ENCODE results near the gene MBOAT1.
"Not testable (repeated sequence)": the region's sequence is repeated elsewhere in the genome, so short reads cannot be mapped to it uniquely, and the experiment has no call there.

The MBOAT1 gene

DNA sequence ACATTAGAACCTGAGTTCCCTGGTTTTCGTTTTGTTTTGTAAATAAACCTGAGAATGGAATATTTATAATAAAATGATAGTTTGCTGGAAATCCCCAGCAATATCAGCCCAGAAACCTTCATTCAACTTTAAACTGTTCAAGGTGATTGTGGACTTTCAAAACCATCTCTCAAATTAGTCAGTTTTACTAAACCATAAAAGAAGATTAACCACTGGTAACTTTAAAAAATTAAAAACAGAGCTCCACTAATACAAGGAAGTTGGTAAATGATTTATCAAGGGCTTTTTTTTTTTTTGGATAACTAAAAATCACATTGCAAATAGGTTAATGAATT, 10.0 kb downstream of the MBOAT1 start:
- DNase-seq = no peak

DNA sequence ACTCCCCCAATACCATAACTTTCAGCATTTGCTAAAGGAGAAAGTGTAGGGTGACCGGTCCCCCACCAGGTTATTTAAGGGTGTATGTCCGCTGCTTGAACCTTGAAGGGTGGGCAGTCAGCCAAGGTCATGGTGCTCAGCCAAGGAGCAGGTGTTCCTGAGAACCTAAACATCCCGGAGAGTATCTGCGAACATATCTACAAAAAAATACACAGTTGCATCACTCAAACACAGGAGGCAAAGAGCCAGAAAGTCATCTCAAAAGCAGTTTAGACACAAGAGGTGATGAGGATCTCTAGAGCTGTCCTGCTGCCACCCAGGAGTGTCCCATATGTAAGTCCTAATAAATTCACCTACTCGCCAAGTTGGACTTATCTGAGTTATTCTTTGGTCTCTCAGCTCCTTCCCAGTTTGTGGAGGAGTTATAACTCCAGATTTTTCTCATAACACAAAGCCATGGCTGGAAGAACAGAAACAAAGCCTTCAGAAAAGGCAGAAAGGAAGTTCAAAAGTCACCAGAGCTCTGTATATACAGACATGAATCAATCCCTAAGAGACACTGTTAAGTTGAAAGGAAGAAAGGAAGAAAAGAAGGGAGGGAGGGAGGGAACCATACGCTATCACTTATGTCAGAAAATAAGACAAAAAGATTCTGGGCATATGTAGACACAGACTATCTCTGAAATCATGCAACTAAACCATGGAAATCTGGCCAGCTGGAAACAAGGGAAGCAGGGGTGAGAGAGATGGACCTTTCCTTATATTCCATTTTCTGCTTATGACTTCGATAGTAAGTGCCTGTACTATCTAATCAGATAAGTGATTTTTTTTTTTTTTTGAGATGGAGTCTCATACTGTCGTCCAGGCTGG, 11.3 kb downstream of the MBOAT1 start:
- DNase-seq = no peak

DNA sequence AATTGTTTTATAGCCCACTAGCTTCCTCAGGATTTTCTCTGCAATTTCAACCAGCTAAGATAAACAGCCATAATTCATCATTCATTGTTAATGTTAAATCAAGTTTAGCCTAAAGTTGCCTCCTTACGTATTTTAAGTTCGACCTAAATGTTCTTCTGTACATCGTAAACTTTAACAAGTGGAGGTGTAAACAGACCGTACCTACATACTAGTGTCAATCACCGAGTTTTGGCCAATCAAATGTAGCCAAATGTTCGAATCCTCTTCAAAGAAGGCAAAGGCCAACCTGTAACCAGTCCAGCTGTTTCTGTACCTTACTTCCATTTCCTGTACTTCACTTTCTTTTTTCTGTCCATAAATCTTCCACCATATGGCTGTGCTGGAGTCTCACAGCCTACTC, 13.5 kb downstream of the MBOAT1 start:
- DNase-seq = no peak

DNA sequence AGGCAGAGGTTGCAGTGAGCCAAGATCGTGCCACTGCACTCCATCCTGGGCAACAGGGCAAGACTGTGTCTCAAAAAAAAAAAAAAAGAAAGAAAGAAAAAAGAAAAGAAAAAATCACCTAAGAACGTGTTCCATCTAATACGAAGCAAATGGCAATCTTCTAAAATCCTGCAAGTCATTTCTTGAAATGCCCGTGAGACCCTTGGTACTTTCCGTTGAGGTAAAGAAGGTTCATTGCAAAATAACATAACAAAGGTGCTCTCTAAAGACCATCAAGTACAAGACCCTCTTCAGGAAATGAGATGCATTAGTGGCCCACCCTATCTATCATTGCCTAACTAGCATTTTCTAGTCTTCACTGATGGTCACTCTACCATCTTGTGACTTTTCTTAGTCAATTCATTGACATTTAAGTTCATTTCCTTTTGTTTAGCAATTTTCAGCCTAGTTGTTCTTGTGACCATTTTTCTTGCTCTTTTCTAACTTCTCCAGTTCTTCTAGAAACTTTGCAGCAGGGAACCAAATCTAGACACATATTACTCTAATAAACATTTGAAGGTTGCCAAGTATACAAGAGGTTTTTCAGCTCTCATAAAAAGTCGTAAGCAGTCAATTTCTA, 14.0 kb downstream of the MBOAT1 start:
- no peak for DNase-seq

DNA sequence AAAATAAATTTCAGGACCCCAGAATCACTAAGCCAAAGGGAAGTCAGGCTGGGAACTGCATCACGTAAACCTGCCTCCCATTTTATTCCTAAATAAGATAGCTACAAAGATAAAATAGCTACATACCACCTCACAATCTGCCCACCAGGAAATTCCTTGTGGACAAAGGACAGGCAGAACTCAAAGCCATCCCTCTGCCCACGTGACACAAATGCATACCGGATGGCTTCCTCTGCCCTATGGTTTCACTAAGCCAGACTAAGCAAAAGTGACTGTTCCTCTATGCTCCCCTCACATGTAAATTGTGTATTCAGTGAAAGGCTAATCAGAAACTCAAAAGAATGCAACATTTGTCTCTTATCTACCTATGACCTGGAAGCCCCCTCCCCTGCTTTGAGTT, 15.0 kb downstream of the MBOAT1 start:
- DNase-seq = no peak

DNA sequence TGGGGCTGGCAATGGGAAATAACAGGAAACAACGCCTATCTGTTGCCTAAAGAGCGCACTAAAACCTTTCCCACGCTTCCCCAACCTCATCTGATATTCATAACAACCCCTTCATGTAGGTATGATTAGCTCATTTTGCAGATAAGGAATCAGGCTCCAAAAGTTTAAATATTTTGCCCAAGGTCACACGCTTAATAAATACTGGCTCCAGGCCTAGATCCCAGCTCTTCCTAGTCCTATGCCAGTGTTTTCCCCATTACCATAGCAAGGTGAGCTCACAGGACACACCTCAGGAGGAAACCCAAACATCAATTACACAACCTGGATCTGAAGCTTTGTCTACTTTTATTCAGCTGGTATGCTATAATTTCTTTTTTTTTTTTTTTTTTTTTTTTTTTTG, 19.6 kb downstream of the MBOAT1 start:
- no peak for DNase-seq

DNA sequence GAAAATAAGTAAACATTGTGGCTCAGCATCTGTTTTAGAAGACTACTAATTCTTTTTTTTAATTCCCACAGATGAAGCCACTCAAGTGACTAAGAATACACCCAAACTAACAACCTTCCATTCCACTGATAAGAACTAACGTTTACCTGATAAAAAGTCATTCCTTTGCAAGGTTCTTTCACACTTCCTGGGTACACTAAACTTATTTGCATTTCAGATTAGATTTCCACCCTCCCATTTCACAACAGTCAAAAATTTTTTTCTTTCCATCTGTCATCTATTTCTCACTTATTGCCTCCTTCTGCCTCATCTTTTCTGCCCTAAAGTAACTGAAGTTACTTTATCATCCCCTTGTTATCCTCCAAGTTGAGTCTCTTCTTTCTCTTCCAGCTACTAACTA, 20.3 kb downstream of the MBOAT1 start:
- DNase-seq = no peak

DNA sequence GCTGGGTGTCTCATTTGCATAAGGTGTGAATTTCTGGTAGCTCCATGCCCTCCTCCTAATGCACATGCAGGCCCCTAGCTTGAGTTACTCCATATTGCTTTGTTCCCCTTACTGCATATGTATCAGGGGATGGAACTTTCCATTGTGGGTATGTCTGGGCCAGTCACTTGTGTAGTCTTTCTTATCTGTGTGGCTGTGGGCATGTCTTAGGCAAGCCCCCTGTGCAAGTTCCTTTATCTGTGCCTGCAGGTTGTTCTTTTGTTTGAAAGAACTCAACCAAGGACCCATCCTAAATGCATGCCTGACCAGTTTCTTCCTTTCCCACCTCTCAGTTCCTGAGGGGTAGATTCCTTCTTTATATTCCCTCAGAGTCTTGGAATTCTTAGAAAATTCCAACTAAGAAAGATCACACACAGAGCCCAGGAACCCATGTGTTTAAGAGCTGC, 23.6 kb downstream of the MBOAT1 start:
- DNase-seq = no peak

DNA sequence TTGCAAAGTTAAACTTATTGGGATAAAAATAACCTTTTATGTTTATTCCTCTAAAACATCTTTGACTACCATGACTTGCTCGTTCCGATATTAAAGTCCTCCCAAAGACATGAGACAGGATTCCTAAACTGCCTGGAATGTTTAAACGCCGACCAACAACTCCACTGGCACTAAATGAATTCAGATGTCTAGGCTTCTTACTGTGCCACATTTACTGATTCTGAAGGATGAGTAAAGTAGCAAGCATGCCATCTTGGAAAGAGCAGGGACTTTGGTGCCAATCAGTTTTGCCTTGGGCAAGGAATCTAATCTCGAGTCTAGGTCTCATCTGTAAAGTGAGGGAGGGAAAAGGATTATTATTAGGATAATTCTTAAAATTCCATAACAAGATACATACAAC, 25.3 kb downstream of the MBOAT1 start:
- DNase-seq = no peak

DNA sequence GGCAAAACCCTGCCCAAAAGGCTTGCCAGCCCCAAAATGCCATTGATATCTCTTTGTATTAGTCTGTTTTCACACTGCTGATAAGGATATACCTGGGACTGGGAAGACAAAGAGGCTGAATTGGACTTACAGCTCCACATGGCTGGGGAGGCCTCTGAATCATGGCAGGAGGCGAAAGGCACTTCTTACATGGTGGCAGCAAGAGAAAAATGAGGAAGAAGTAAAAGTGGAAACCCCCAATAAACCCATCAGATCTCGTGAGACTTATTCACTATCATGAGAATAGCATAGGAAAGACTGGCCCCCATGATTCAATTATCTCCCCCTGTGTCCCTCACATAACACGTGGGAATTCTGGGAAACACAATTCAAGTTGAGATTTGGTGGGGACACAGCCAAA, 28.6 kb downstream of the MBOAT1 start:
- no peak for DNase-seq

DNA sequence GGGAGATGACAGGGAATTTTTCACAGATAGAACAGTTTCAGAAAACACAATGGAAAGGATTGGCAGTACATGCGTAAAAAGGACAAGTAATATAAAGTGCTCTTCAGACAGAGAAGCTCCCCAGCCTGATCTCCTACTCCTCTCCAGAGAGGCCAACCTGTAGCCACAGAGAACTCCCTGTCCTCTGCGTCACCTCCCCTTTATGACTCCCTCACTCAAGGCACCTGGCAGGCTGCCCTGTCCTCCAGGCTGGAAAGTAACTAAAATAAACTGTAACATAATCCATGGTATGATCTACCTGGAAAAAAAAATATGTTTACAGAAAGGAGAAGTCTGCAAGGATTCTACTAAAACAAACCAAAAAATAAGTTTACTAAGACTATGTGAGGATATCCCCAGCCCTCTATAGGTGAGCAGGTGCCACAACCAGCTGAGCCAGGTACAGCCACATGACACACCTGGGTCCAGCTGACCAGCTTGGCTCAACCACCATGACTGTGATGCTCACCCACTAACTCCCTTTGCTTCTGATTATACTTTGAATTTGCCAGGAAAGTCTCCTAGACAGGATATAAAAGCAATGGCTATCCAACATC, 29.2 kb downstream of the MBOAT1 start:
- DNase-seq = no peak

DNA sequence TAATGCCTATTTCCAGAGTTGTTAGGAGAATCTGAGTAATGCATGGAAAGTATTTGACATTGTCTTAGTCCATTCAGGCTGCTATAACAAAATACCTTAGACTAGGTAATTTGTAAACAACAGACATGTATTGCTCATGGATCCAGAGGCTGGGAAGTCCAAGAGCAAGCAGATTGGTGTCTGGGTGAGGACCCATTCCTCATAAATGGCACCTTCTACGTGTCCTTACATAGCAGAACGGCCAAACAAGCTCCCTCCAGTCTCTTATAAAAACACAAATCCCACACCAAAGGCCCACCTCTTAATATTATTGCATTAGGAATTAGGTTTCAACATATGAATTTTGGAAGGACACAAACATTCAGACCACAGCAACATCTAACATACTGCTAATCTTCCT, 30.2 kb downstream of the MBOAT1 start:
- no peak for DNase-seq

DNA sequence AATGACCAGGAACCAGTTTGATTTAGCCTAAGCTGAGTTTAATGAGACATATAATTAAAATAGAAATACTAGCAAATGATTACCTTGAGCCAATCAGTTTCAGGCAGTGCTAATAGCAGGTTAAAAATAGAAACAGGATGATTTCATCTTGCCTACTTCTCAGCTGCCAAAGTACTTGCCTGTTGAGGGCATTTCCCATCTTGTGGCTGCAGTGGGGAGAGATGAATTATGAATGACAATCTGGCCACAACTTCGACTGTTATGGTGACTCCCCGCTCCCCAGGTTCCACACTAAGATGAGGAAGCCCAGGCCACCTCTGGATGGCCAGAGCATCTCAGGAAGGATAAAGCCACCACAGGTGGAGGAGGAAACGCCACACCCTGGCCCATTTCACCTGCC, 31.3 kb downstream of the MBOAT1 start:
- no peak for DNase-seq

DNA sequence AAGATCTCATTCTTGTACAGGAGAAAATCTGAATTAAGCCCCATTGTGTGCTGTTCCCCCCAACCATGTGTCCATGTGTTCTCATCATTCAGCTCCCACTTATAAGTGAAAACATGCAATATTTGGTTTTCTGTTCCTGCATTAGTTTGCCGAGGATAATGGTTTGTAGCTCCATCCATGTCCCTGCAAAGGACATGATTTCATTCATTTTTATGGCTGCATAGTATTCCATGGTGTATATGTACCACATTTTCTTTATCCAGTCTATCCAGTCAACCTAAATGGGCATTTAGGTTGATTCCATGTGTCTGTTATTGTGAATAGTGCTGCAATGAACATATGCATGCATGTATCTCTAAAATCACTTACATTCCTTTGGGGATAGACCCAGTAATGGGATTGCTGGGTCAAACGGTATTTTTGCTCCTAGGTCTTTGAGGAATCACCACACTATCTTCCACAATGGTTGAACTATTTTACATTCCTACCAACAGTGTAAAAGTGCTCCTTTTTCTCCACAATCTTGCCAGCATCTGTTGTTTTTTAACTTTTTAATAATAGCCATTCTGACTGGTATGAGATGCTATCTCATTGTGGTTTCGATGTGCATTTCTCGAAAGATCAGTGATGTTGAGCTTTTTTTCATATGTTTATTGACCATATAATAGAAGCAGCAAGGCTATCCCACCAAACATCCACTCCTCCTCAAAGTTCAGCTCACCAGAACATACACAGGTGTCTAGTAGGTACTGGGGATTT, 32.8 kb downstream of the MBOAT1 start:
- not testable (repeated sequence) for DNase-seq

DNA sequence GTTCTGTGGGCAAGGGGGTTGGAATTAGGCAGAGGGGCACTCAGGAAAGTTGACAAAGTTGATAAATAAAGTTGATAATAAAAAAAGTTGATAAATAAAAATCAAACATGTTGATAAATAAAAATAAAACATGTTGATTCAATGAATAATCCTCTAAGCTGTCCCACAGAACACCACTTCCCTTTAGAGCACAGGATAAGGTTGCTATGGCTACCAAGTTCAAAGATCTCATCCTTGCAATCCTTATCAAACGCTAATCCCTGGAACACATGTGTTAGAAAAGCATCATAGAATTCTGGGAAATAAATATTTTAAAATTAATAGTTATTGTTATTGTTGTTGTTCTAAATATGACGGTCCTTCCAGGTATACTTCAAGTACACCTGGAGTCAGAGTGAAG, 33.9 kb downstream of the MBOAT1 start:
- DNase-seq = no peak

DNA sequence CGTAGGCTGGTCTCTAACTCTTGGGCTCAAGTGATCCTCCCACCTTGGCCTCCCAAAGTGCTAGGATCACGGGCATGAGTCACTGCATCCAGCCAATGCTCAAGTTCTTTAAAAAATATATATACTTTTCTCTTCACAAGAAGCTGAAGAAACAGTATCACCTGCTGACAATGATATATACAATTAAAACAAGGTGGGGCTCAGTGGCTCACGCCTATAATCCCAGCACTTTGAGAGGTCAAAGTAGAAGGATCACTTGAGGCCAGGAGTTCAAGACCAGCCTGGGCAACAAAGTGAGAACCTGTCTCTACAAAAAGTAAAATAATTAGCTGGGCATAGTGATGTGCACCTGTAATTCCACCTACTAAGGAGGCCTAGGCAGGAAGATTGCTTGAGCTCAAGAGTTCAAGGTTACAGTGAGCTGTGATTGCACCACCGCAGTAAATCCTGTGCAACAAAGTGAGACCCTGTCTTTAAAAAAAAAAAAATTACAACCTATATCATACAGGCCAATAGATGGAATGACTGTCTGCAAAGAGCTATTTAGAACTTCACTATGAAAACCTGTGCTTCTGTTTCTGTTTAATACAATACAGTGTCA, 36.4 kb downstream of the MBOAT1 start:
- DNase-seq = no peak

DNA sequence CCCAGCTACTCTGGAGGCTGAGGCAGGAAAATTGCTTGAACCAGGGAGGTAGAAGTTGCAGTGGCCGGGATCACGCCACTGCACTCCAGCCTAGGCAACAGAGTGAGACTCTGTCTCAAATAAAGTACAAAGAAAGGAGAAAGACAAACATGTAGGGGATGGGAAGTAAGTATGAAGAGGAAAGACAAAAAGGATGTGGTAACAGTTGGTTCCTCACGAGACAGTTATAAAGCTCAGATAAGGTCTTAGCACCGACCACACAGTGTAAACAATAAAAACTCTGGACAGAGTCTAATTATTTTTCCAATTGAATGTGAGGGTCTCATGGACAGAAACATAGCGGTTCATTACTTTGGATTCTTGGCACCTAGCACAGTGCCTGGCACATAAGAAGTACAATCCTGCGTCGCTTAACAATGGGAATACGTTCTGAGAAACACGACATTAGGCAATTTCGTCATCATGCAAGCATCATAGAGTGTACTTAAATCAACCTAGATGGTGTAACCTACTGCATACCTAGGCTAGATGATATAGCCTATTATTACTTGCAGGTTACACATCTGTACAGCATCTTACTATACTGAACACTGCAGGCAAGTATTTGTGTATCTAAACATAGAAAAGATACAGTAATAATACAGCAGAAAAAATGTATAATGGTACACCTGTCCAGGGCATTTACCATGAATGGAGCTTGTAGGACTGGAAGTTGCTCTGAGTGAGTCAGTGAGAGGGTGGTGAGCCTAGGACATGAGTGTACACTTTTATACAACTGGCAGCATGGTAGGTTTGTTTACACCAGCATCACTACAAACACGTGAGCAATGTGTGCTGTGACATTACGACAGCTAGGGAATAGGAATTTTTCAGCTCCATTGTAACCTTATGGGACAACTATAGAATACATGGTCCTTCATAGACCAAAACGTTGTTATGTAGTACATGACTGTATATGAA, 38.2 kb downstream of the MBOAT1 start:
- DNase-seq = no peak

DNA sequence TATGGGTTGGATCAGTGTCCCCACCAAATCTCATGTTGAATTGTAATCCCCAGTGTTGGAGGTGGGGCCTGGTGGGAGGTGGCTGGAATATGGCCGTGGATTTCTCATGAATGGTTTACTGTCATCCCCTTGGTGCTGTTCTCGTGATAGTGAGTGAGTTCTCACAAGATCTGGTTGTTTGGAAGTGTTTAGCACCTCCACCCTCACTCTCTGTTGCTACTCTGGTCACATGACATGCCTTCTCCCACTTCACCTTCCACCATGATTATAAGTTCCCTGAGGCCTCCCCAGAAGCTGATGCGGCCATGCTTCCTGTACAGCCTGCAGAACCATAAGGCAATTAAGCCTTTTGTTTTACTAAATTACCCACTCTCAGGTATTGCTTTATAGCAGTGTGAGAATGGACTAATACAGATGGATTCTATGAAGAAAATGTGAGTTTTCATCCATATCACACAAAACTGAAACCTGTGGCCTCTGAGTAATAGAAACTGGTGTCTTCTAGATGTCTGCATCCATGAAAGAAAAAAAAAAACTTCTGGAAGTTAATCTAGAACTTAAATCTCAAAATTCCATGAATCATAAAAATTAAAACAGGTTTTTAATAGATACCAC, 39.3 kb downstream of the MBOAT1 start:
- no peak for DNase-seq

DNA sequence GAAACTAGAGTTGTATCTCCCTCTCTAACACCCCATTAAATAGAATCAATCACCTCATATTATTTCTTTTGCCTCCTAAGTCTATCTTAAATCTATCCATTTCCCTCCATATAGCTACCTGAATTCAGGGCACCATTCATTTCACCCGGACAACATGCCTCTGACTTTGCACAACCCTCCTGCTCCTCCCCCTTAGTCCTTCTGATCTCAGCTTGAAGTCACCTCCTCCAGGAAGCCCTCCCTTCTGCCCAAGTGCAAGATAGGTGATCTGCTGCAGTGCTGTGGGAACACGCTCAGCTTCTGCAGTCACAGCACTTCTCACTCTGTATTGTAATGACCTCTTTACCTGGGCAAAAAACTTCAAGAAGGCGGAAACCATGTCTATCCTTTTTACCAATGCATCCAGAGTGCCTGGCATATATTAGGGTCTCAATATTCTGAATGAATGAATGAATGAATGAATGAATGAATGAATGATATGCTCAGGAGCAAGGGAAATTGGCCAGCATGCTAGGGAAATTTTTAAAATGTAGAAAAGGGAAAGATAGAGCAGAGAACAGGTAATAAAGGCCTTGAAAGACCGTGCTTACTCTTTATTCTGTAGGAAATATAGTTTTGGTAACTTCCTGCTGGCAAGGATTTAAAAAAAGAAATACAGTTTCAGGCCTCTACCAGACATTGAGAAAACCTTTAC, 41.7 kb downstream of the MBOAT1 start:
- DNase-seq = no peak

DNA sequence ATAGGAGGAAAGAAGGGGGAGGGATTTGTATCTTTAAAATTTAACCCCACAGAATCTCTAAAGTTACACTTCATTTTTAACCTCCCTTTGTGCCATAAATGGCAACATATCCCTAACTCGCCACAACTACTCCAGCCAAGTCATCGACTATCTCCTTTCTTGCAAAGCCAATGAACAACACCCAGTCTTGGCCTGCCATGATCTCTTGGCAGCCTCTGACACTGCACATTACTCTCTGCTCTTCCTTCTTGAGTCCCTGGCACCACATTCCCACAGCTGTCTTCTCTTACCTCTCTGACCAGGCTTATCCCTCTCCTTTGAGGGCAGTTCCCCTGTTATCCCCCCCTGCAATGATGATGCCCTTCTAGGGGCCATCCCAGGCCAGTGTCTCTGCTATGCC, 42.5 kb downstream of the MBOAT1 start:
- DNase-seq = no peak

DNA sequence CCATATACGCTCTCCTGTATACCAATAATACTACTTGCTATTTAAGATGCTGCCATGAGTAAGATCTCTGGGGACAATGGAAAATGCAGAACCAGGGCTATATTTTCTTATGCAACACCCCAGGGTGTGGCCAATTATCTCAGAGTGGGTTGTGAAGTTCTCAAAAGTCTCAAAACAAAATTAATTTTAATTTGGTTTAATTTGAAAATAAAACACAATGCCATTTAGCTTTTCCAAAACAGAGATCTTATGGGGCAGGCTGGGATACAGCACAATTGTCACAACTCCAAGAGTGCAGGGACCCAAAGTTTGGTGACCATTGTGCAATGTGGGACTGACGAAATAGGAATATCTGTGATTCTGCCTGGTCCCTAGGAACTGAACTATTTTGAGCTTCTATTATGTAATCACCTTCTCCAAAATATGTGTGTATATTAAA, 43.1 kb downstream of the MBOAT1 start:
- no peak for DNase-seq
